Measurements from ENCODE around the gene PAX8. TPM values are rescaled to one million over a fixed set of nuclear protein-coding genes. Genes with fewer than 3 reads are reported as not detected.

The PAX8 gene
- total and polyA plus RNA-seq, 2 of the 13 experiments (the other 11 are each of a cell fraction or from before 2014, with no cell fraction given), result 1.5 to 8.8 TPM

- TF ChIP-seq, protein P1, sequence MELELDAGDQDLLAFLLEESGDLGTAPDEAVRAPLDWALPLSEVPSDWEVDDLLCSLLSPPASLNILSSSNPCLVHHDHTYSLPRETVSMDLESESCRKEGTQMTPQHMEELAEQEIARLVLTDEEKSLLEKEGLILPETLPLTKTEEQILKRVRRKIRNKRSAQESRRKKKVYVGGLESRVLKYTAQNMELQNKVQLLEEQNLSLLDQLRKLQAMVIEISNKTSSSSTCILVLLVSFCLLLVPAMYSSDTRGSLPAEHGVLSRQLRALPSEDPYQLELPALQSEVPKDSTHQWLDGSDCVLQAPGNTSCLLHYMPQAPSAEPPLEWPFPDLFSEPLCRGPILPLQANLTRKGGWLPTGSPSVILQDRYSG (CRISPR knock-in tag; IDR thresholded peaks at IDR 0.05), result no peak
- TF ChIP-seq ZNF598 (CRISPR knock-in tag; IDR thresholded peaks at IDR 0.05; ENCODE audit: borderline replicate concordance) (no peak), GATAD2A (CRISPR knock-in tag; IDR thresholded peaks at IDR 0.05) (peak; percentile 88), RORA (CRISPR knock-in tag; IDR thresholded peaks at IDR 0.05) (no peak), NCOA2 (CRISPR knock-in tag; IDR thresholded peaks at IDR 0.05) (peak; percentile 61; the same call in 1 of the 2 replicates), IRX3 (CRISPR knock-in tag; IDR thresholded peaks at IDR 0.05; ENCODE audit: borderline replicate concordance, low read depth) (no peak), FOXJ3 (CRISPR knock-in tag; IDR thresholded peaks at IDR 0.05; ENCODE audit: borderline replicate concordance) (no peak), ZNF350 (CRISPR knock-in tag; IDR thresholded peaks at IDR 0.05; ENCODE audit: borderline replicate concordance, low read depth) (peak; percentile 54; the same call in 1 of the 2 replicates), MAF1 (CRISPR knock-in tag; IDR thresholded peaks at IDR 0.05; ENCODE audit: borderline replicate concordance) (no peak; the same call in 1 of the 2 replicates), TFE3 (CRISPR knock-in tag; IDR thresholded peaks at IDR 0.05) (no peak), HIVEP1 (CRISPR knock-in tag; IDR thresholded peaks at IDR 0.05) (no peak), ZNF615 (CRISPR knock-in tag; IDR thresholded peaks at IDR 0.05; ENCODE audit: borderline replicate concordance) (peak; percentile 60; the same call in 1 of the 2 replicates), ZNF354B (CRISPR knock-in tag; IDR thresholded peaks at IDR 0.05) (no peak), ZNF879 (CRISPR knock-in tag; IDR thresholded peaks at IDR 0.05) (no peak), KDM1A (CRISPR knock-in tag; IDR thresholded peaks at IDR 0.05) (peak; percentile 55; the same call in 1 of the 2 replicates), ZSCAN29 (CRISPR knock-in tag; conservative IDR thresholded peaks at IDR 0.05) (0 out of 2 replicates have a peak, but pooled peaks have one; percentile 78), MTF2 (CRISPR knock-in tag; IDR thresholded peaks at IDR 0.05; ENCODE audit: borderline replicate concordance) (no peak), ZNF136 (CRISPR knock-in tag; IDR thresholded peaks at IDR 0.05; ENCODE audit: low read depth) (no peak), ZNF333 (CRISPR knock-in tag; IDR thresholded peaks at IDR 0.05; ENCODE audit: borderline replicate concordance) (no peak; the same call in 1 of the 2 replicates), ZNF577 (CRISPR knock-in tag; IDR thresholded peaks at IDR 0.05; ENCODE audit: borderline replicate concordance, low read depth) (no peak), ZNF18 (CRISPR knock-in tag; IDR thresholded peaks at IDR 0.05; ENCODE audit: insufficient replicate concordance) (no peak), MLX (CRISPR knock-in tag; IDR thresholded peaks at IDR 0.05) (no peak)
- TF ChIP-seq, protein P2, sequence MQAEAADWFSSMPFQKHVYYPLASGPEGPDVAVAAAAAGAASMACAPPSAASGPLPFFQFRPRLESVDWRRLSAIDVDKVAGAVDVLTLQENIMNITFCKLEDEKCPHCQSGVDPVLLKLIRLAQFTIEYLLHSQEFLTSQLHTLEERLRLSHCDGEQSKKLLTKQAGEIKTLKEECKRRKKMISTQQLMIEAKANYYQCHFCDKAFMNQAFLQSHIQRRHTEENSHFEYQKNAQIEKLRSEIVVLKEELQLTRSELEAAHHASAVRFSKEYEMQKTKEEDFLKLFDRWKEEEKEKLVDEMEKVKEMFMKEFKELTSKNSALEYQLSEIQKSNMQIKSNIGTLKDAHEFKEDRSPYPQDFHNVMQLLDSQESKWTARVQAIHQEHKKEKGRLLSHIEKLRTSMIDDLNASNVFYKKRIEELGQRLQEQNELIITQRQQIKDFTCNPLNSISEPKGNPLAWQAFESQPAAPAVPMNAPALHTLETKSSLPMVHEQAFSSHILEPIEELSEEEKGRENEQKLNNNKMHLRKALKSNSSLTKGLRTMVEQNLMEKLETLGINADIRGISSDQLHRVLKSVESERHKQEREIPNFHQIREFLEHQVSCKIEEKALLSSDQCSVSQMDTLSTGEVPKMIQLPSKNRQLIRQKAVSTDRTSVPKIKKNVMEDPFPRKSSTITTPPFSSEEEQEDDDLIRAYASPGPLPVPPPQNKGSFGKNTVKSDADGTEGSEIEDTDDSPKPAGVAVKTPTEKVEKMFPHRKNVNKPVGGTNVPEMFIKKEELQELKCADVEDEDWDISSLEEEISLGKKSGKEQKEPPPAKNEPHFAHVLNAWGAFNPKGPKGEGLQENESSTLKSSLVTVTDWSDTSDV (CRISPR knock-in tag; IDR thresholded peaks at IDR 0.05), result no peak
These were observed 58.7 kb downstream of the PAX8 start (continued) for GRCh38 chr2:113219889-113220641.
